Measurements from ENCODE around the gene IL4R.
"Not testable (repeated sequence)": the region's sequence is repeated elsewhere in the genome, so short reads cannot be mapped to it uniquely, and the experiment has no call there.

IL4R gene

DNA sequence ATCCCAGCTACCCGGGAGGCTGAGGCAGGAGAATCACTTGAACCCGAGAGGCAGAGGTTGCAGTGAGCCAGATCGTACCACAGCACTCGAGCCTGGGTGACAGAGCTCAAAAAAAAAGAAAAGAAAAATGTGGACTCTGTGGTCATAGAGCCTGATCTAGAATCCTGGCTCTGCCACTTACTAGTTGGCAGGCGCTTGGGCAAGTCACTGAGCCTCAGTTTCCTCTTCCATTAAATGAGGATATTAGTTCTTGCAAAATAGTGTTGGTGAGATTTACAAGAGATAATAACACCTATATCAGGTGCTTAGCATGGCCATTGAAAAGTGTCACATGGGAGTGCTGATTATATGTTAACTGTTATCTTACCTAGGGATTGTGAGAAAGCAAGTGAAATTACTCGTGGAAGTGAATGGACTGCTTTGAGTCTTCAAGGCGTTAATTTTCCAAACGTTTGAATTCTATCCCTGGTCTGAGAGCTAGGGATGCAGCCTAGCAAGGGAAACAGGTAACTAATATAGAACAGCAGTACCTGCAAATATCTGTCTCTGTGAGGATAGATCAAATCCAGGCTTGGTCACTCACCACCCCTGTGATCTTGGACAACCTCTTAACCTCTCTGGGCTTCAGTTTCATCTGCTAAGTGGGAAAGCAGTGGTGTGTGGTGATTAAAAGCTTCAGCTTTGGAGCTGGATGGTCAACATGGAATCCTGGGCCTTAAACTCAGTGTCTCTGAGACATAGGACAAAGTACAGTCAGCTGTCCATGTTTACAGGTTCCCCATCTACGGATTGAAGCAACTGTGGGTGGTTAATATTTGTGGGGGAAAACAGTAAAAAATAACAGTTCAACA, 44.2 kb upstream of the IL4R start:
- H3K4me3 ChIP-seq (ENCODE audit: low read length), result no peak overlapping the region
- H3K4me2 ChIP-seq (ENCODE audit: low read length), result no peak overlapping the region
- H2BK120ac ChIP-seq (ENCODE audit: low read depth, low read length), result no peak overlapping the region
- no peaks in the 10 kb centered on the region for H3K79me2 ChIP-seq (ENCODE audit: control insufficient read depth, insufficient read depth, low read length)
- no peaks in the 10 kb centered on the region for H3K79me1 ChIP-seq (ENCODE audit: low read length)
- H4K8ac ChIP-seq (ENCODE audit: low read depth, low read length), result peak overlapping the region; percentile 57
- no peak overlapping the region for H2BK15ac ChIP-seq (replicated peaks; ENCODE audit: low read depth)
- no peak for DNase-seq
- no peak overlapping the region for H3K23ac ChIP-seq (ENCODE audit: low read length)
- no peak overlapping the region for H3K56ac ChIP-seq (ENCODE audit: low read length)
- no peak overlapping the region for H3K4ac ChIP-seq (ENCODE audit: low read depth, low read length)
- no peak overlapping the region for H3K9ac ChIP-seq (ENCODE audit: low read length)
- H4K5ac ChIP-seq (ENCODE audit: low read length), result no peak overlapping the region
- H2BK5ac ChIP-seq (ENCODE audit: low read length), result no peak overlapping the region
- no peaks in the 10 kb centered on the region for H3K27me3 ChIP-seq (ENCODE audit: insufficient read depth, low read length, poor library complexity)
- no CpG with 5 or more reads among the region's 9 CpGs for WGBS (ENCODE audit: extremely low coverage, insufficient coverage, low lambda C conversion rate)
- no peak overlapping the region for H2AK5ac ChIP-seq (ENCODE audit: low read length)
- no peak overlapping the region for H3K18ac ChIP-seq (ENCODE audit: low read length)
- no peak overlapping the region for H3K27ac ChIP-seq (ENCODE audit: low read depth, low read length)
- H3K4me1 ChIP-seq (ENCODE audit: control insufficient read depth, low read depth, low read length), result peaks cover 2% of the 10 kb centered on the region
- H3K36me3 ChIP-seq (ENCODE audit: control insufficient read depth, insufficient read depth, low read length), result no peaks in the 10 kb centered on the region

DNA sequence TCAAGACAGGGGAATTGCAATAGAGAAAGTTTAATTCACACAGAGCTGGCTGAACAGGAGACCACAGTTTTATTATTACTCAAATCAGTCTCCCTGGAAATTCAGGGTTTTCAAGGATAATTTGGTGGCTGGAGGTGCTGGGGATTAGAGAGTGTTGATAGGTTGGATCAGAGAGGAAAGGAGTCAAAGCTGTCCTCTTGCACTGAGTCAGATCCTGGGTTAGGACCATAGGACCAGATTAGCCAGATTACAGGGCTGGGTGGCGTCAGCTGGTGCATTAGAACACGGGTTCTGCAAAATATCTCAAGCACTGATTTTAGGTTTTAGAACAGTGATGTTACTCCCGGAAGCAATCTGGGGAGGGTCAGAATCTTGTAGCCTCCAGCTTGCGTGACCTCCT, 43.4 kb upstream of the IL4R start:
- no peak overlapping the region for H3K4me3 ChIP-seq (ENCODE audit: low read length)
- H2BK15ac ChIP-seq (replicated peaks; ENCODE audit: low read depth), result no peak overlapping the region
- H3K79me2 ChIP-seq (ENCODE audit: control insufficient read depth, insufficient read depth, low read length), result no peaks in the 10 kb centered on the region
- no peak overlapping the region for H3K18ac ChIP-seq (ENCODE audit: low read length)
- no peak overlapping the region for H2BK120ac ChIP-seq (ENCODE audit: low read depth, low read length)
- peaks cover 2% of the 10 kb centered on the region for H3K4me1 ChIP-seq (ENCODE audit: control insufficient read depth, low read depth, low read length)
- H3K27me3 ChIP-seq (ENCODE audit: insufficient read depth, low read length, poor library complexity), result no peaks in the 10 kb centered on the region
- DNase-seq, result no peak
- no peak overlapping the region for H3K9ac ChIP-seq (ENCODE audit: low read length)
- H3K23ac ChIP-seq (ENCODE audit: low read length), result no peak overlapping the region
- H3K4me2 ChIP-seq (ENCODE audit: low read length), result no peak overlapping the region
- no peaks in the 10 kb centered on the region for H3K36me3 ChIP-seq (ENCODE audit: control insufficient read depth, insufficient read depth, low read length)
- H2BK5ac ChIP-seq (ENCODE audit: low read length), result no peak overlapping the region
- no peak overlapping the region for H3K4ac ChIP-seq (ENCODE audit: low read depth, low read length)
- no peak overlapping the region for H3K56ac ChIP-seq (ENCODE audit: low read length)
- H4K8ac ChIP-seq (ENCODE audit: low read depth, low read length), result no peak overlapping the region
- H3K79me1 ChIP-seq (ENCODE audit: low read length), result no peaks in the 10 kb centered on the region
- no CpG with 5 or more reads among the region's 4 CpGs for WGBS (ENCODE audit: extremely low coverage, insufficient coverage, low lambda C conversion rate)
- no peak overlapping the region for H4K5ac ChIP-seq (ENCODE audit: low read length)
- H2AK5ac ChIP-seq (ENCODE audit: low read length), result no peak overlapping the region
- H3K27ac ChIP-seq (ENCODE audit: low read depth, low read length), result no peak overlapping the region

DNA sequence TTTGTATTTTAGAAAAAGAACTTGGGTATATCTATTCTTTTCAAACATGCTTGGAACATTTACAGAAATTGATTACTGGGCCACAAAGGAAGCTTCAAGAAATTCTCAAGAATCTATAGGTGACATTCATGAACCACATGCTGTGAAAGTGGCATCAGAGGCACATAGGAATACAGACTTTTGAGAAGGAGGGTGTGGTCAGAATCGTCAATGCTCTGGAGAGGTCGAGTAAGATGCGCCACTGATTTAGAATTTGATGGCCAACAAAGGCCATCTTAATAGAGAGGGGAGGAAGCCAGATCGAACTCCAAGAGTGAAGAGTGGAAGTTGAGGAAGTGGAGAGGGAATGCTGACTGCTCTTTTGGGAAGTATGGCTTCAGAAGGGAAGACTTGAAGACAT, 41.7 kb upstream of the IL4R start:
- no peak overlapping the region for H2AK5ac ChIP-seq (ENCODE audit: low read length)
- H2BK5ac ChIP-seq (ENCODE audit: low read length), result no peak overlapping the region
- H4K8ac ChIP-seq (ENCODE audit: low read depth, low read length), result no peak overlapping the region
- H3K4ac ChIP-seq (ENCODE audit: low read depth, low read length), result no peak overlapping the region
- no peak overlapping the region for H3K4me3 ChIP-seq (ENCODE audit: low read length)
- H3K18ac ChIP-seq (ENCODE audit: low read length), result no peak overlapping the region
- H3K79me1 ChIP-seq (ENCODE audit: low read length), result no peaks in the 10 kb centered on the region
- H3K27ac ChIP-seq (ENCODE audit: low read depth, low read length), result no peak overlapping the region
- no peak overlapping the region for H2BK120ac ChIP-seq (ENCODE audit: low read depth, low read length)
- H3K27me3 ChIP-seq (ENCODE audit: insufficient read depth, low read length, poor library complexity), result no peaks in the 10 kb centered on the region
- WGBS (ENCODE audit: extremely low coverage, insufficient coverage, low lambda C conversion rate), result no CpG with 5 or more reads among the region's 4 CpGs
- peaks cover 2% of the 10 kb centered on the region for H3K4me1 ChIP-seq (ENCODE audit: control insufficient read depth, low read depth, low read length)
- no peaks in the 10 kb centered on the region for H3K79me2 ChIP-seq (ENCODE audit: control insufficient read depth, insufficient read depth, low read length)
- no peak overlapping the region for H3K56ac ChIP-seq (ENCODE audit: low read length)
- H4K5ac ChIP-seq (ENCODE audit: low read length), result no peak overlapping the region
- no peak overlapping the region for H2BK15ac ChIP-seq (replicated peaks; ENCODE audit: low read depth)
- DNase-seq, result no peak
- H3K4me2 ChIP-seq (ENCODE audit: low read length), result no peak overlapping the region
- H3K23ac ChIP-seq (ENCODE audit: low read length), result no peak overlapping the region
- no peaks in the 10 kb centered on the region for H3K36me3 ChIP-seq (ENCODE audit: control insufficient read depth, insufficient read depth, low read length)
- no peak overlapping the region for H3K9ac ChIP-seq (ENCODE audit: low read length)

DNA sequence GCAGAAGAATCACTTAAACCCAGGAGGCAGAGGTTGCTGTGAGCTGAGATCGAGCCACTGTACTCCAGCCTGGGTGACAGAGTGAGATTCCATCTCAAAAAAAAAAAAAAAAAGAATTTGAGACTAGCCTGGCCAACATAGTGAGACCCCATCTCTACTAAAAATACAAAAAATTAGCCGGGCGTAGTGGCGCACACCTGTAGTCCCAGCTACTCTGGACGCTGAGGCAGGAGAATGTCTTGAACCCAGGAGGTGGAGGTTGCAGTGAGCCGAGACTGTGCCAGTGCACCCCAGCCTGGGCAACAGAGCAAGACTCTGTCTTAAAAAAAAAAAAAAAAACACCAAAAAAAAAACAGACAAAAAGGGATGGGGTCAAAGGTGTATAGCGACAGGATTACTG, 41.1 kb upstream of the IL4R start:
- H3K9ac ChIP-seq (ENCODE audit: low read length); H3K79me2 ChIP-seq (ENCODE audit: control insufficient read depth, insufficient read depth, low read length); H3K4ac ChIP-seq (ENCODE audit: low read depth, low read length); H2BK5ac ChIP-seq (ENCODE audit: low read length); H3K79me1 ChIP-seq (ENCODE audit: low read length); H2BK15ac ChIP-seq (replicated peaks; ENCODE audit: low read depth); H3K36me3 ChIP-seq (ENCODE audit: control insufficient read depth, insufficient read depth, low read length); H3K18ac ChIP-seq (ENCODE audit: low read length); H3K27ac ChIP-seq (ENCODE audit: low read depth, low read length); H3K23ac ChIP-seq (ENCODE audit: low read length); H3K4me2 ChIP-seq (ENCODE audit: low read length); H4K5ac ChIP-seq (ENCODE audit: low read length); H3K56ac ChIP-seq (ENCODE audit: low read length); H3K4me1 ChIP-seq (ENCODE audit: control insufficient read depth, low read depth, low read length); H2AK5ac ChIP-seq (ENCODE audit: low read length); H3K27me3 ChIP-seq (ENCODE audit: insufficient read depth, low read length, poor library complexity); H4K8ac ChIP-seq (ENCODE audit: low read depth, low read length); H2BK120ac ChIP-seq (ENCODE audit: low read depth, low read length); DNase-seq; H3K4me3 ChIP-seq (ENCODE audit: low read length): not testable (repeated sequence)
- WGBS (ENCODE audit: extremely low coverage, insufficient coverage, low lambda C conversion rate), result no CpG with 5 or more reads among the region's 7 CpGs

DNA sequence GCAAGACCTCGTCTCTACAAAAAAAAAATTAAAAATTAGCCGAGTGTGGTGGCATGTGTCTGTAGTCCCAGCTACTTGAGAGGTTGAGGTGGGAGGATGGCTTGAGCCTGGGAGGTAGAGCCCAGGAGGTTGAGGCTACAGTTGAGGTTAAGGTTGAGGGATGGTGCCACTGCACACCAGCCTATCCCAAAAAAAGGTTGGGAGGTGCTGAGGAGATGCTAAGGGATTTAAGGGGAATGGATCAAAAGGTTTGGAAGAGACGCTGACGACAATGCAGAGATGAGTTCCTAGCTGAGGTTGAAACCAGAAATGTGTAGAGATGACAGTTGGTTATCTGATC, 40.5 kb upstream of the IL4R start:
- Histone ChIP-seq H3K56ac (ENCODE audit: low read length) (no peak overlapping the region), H3K27ac (ENCODE audit: low read depth, low read length) (no peak overlapping the region), H2BK15ac (replicated peaks; ENCODE audit: low read depth) (no peak overlapping the region), H3K9ac (ENCODE audit: low read length) (no peak overlapping the region), H3K18ac (ENCODE audit: low read length) (no peak overlapping the region), H3K4ac (ENCODE audit: low read depth, low read length) (no peak overlapping the region), H3K23ac (ENCODE audit: low read length) (no peak overlapping the region), H3K4me1 (ENCODE audit: control insufficient read depth, low read depth, low read length) (peaks cover 2% of the 10 kb centered on the region), H3K79me1 (ENCODE audit: low read length) (no peaks in the 10 kb centered on the region), H2BK120ac (ENCODE audit: low read depth, low read length) (no peak overlapping the region), H3K4me2 (ENCODE audit: low read length) (no peak overlapping the region), H2BK5ac (ENCODE audit: low read length) (no peak overlapping the region), H3K36me3 (ENCODE audit: control insufficient read depth, insufficient read depth, low read length) (no peaks in the 10 kb centered on the region), H3K27me3 (ENCODE audit: insufficient read depth, low read length, poor library complexity) (no peaks in the 10 kb centered on the region), H3K79me2 (ENCODE audit: control insufficient read depth, insufficient read depth, low read length) (no peaks in the 10 kb centered on the region), H4K5ac (ENCODE audit: low read length) (no peak overlapping the region), H4K8ac (ENCODE audit: low read depth, low read length) (peak overlapping the region; percentile 14), H3K4me3 (ENCODE audit: low read length) (no peak overlapping the region), H2AK5ac (ENCODE audit: low read length) (no peak overlapping the region)
- WGBS (ENCODE audit: extremely low coverage, insufficient coverage, low lambda C conversion rate), result no CpG with 5 or more reads among the region's 4 CpGs
- no peak for DNase-seq
